Activated CD8-positive, alpha-beta memory T cell treated with anti-CD3 and anti-CD28 coated beads, Interleukin-2, amount 50 U/mL, for 4 hours (primary cell): ENCODE measurements around the gene ACTL10.
"Not testable (repeated sequence)": the region's sequence is repeated elsewhere in the genome, so short reads cannot be mapped to it uniquely, and the experiment has no call there.

Experiments
- DNase-seq: peaks from one replicate; pipeline ENCODE4 v3.0.0-alpha.2; 2020

Gene ACTL10

DNA sequence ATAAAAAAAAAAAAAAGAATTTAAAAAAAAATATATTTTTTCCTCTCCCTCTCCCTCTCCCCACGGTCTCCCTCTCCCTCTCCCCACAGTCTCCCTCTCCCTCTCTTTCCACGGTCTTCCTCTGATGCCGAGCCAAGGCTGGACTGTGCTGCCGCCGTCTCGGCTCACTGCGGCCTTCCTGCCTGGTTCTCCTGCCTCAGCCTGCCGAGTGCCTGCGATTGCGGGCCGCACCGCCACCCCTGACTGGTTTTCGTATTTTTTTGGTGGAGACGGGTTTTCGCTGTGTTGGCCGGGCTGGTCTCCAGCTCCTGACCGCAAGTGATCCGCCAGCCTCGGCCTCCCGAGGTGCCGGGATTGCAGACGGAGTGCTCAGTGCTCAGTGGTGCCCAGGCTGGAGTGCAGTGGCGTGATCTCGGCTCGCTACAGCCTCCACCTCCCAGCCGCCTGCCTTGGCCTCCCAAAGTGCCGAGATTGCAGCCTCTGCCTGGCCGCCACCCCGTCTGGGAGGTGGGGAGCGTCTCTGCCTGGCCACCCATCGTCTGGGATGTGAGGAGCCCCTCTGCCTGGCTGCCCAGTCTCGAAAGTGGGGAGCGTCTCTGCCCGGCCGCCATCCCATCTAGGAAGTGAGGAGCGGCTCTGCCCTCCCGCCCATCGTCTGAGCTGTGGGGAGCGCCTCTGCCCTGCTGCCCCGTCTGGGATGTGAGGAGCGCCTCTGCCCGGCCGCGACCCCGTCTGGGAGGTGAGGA lies 34.1 kb downstream of the ACTL10 start:
- not testable (repeated sequence) for DNase-seq

DNA sequence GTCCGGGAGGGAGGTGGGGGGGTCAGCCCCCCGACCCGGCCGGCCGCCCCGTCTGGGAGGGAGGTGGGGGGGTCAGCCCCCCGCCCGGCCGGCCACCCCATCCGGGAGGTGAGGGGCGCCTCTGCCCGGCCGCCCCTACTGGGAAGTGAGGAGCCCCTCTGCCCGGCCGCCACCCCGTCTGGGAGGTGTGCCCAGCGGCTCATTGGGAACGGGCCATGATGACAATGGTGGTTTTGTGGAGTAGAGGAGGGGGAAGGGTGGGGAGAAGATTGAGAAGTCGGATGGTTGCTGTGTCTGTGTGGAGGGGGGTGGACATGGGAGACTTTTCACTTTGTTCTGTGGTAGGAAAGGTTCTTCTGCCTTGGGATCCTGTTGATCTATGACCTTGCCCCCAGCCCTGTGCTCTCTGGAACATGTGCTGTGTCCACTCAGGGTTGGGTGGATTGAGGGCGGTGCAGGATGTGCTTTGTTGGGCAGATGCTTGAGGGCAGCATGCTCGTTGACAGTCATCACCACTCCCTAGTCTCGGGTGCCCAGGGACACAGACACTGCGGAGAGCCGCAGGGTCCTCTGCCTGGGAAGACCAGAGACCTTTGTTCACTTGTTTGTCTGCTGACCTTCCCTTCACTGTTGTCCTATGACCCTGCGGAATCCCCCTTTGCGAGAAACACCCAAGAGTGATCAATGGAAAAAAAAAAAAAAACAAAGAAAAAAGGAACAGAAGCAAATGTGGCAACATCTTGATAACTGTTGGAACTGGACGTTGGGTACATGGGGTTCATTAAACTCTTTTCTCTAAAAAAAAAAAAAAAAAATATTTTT lies 35.1 kb downstream of the ACTL10 start:
- DNase-seq = no peak

DNA sequence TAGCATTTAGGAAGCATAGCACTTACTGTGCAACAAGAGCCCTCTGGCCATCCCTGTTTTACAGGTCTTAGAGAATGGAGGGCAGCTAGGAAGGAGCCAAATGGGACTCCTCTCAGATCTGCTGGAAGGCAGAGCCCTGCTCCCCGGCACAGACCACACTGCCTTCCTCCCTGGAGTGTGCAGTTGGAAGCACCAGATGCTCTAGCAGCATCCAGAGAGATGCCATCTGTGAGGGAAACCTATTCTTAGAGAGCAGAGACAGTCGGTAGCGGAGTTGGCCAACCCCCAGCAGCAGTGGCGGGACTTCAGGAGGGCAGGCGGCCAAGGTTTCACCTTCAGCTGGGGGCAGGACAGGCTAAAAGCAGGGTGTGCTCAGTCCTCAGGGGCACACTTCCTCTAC lies 36.1 kb downstream of the ACTL10 start:
- no peak for DNase-seq

DNA sequence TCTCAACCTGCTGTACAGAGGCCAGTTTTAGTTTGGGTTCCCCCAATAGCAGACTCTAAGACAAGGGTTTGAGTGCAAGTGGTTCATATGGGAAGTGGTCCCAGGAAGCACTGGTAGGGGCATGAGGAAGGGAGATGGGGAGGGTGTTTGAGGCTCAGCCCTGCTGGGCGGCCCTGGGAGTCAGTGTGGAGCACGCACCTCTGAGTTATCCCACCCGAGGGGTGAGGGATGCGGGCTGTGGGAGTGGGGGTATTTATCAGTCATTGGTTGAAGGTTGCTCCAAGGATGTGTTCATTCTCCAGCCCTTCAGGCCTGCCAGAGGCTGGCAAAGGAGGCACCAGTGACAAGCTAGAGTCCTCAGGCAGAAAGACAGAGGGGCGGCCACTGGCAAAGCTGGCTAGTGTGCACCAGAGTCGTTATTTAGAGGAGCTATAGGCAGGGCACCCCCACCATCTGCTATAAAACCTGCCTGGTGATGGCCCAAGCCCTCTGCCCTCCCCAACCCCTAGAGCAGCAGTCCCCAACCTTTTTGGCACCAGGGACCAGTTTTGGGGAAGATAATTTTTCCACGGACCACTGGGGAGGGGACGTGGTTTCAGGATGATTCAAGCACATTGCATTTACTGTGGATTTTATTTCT lies 36.9 kb downstream of the ACTL10 start:
- no peak for DNase-seq

DNA sequence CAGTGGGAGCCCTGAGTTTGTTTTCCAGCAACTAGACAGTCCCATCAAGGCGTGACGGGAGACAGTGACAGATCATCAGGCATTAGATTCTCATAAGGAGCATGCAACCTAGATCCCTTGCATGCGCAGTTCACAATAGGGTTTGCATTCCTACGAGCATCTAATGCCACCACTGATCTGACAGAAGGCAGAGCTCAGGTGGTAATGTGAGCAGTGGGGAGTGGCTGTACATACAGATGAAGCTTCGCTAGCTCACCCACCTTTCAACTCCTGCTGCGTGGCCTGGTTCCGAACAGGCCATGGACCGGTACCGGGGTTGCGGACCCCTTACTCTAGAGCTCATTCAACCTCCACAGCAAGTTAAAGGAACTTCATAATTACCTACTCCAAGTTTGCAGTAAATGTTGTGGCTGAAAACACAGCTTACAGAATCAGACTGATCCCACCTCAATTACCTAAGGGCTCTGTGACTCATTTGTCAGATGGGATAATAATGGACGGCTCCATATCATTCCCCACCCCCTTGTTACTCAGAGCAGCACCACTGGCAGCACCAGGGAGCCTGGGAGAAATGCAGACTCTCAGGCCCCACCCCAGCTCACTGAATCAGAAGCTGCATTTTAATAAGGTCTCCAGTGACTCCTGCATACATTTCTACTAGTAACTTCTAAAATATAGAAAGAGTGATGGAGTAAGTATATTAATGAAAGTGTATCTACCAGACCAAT lies 37.6 kb downstream of the ACTL10 start:
- no peak for DNase-seq

DNA sequence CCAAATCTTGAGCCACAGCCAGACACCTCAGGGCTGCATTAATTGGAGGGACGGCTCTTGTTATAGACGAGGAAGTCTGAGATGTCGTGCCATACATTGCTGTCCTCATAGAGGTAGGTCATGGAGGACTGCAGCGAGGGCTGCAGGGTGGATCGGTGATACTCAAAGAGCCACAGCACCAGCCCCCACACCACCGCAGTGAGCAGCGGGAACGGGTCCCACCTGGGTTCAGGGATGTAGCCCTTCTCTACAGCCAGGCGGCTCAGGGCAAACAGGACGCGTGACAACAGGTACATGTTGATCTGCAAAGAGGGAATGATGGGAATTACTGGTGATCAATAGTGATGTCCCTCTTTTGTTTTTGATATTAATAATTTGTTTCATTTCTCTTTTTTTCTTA lies 40.9 kb downstream of the ACTL10 start:
- DNase-seq = no peak

DNA sequence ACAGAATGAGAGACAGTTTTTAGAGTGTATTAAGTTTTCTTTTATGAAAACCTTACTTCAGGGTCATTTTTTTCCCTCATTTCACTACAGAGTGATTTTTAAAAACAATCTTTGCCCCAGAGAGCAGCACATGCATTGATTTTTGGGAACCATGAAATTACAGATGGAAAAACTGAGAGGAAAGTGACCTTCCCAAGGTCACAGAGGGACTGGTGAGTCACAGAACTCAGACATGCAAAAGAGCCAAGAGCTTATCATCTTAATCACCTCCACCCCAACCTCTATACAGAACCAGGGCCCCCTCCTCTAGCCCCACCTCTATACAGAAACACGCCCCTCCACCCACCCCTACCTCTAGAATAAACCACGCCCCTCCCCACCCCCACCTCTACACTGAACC lies 42.7 kb downstream of the ACTL10 start:
- no peak for DNase-seq

DNA sequence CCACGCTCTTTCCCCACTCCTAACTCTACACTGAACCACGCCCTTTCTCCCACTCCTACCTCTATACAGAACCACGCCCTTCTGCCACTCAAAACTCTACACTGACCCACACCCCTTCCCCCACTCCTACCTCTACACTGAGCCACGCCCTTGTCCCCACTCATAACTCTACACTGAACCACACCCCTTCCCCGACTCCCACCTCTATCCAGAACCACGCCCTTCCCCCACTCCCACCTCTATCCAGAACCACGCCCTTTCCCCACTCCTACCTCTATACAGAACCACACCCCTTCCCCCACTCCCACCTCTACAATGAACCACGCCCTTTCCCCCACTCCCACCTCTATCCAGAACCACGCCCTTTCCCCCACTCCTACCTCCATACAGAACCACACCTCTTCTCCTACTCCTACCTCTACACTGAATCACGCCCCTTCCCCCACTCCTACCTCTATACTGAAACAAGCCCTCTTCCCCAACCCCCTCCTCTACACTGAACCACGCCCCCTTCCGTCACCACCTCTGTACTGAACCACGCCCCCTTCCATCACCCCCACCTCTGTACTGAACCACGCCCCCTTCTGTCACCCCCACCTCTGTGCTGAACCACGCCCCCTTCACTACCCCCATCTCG lies 43.3 kb downstream of the ACTL10 start:
- DNase-seq = no peak

DNA sequence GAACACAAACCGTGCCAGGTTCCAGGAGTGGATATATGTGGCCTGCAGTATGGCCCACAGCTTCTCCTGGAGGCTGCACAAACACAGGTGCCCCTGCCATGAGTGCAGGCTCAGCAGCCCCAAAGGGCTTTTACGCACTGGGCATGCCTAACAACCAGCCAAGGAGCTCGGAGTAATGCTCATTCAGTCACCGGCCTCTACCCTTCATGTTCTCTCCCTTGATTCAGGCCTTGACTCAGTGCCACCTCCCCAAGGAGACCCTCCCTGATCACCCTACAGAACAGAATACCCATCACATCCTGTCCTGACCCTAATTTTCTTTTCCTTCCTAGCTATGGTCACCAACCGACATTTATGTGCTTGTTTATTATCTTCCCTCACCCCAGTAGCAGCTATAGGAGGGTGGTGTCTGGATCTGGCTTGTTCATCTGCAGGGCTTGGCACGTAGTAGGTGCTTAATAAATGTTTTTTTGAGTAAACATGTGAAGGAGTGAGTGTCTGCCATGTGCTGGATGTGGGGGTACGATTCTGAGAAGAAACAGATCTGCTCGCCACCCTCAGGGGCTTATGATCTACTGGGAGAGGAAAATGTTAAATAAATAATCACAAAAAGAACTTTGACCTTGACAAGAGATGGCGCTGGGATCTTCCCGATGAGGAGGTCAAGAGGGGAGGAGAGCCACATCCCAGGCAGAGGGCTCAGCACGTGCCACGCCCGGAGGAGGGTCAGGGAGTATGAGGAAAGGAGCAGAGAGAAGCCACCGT lies 44.1 kb downstream of the ACTL10 start:
- DNase-seq = no peak

DNA sequence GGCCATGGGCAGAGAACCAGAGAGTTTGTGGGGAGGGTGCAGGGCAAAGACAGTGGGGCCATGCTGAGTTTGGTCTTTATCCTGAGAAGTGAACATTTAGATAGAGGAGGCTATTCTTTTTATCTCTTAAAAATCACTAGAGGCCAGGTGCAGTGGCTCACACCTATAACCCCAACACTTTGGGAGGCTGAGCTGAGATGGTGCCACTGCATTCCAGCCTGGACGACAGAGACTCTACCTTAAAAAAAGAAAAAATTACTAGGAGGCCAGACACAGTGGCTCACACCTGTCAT lies 44.6 kb downstream of the ACTL10 start:
- no peak for DNase-seq

DNA sequence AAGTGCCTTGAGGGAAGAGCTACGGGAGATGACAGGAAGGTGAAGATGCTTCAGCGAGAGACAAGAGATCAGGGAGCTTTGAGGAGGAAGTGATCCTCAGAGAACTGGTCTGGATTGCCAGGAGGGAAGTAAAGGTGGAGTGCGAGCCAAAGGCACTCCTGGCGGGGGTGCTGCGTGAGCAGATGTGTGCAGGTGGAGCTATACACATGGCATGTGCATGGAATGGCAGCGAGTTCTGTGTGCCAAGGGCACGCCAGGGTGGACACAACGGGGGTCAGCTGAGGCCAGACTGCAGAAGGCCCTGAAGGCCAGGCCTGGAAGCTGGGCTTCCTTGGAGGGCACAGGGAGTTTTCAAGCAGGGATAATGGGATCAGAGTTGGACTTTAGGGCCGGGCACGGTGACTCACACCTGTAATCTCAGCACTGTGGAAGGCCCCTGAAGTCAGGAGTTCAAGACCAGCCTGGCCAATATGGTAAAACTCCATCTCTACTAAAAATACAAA lies 47.2 kb downstream of the ACTL10 start:
- no peak for DNase-seq

DNA sequence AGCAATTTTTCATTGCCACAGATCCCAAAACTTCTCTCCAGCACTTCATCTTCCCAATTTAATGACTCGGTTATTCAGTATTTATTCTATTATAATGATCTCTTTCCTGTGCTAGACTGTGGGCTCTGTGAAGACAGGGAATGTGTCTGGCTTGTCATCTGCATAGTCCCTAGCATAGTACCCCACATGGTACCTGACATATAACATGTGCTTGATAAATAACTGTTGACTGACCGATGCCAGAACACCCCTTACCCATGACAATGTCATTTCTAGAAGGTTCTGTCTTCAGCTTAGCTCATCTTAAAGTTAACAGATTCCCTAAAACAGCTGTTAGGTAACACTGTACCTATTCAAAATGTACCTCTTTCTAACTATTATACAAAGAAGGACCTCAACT lies 49.8 kb downstream of the ACTL10 start:
- DNase-seq = no peak
